ENCODE data around the gene LYZ.

LYZ gene

GRCh38 chr12:69343885-69344612 lies 4.1 kb upstream of the LYZ start:
- peaks cover 4% of the 10 kb centered on the region for H3K36me3 Mint-ChIP-seq (ENCODE audit: insufficient read depth)
- no peaks in the 10 kb centered on the region for H3K4me1 Mint-ChIP-seq (ENCODE audit: low read depth in 2 of 2)
- H3K27ac Mint-ChIP-seq: no peak overlapping the region
- ATAC-seq (replicated peaks): no peak
- no peak for DNase-seq
- no peak overlapping the region for H3K4me3 Mint-ChIP-seq
- peaks cover 0 to 10% of the 10 kb centered on the region in 2 donors for H3K27me3 Mint-ChIP-seq
- H3K9me3 Mint-ChIP-seq: no peaks in the 10 kb centered on the region

DNA sequence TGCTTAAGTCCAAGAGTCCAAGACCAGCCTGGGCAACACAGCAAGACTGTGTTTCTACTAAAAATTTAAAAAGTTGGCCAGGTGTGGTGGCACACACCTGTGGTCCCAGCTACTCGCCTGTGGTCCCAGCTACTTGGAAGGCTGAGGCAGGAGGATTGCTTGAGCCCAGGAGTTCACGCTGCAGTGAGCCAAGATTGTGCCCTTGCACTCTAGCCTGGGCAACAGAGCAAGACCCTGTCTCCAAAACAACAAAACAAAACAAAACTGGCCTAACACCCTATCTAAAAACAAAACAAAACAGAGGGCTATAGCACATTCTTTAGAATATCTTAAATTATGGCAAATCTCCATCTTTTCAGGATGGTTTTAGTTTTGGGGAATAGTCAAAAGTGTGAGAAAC lies 3.1 kb upstream of the LYZ start:
- Mint-ChIP-seq H3K4me3 (no peak overlapping the region), H3K4me1 (ENCODE audit: low read depth in 2 of 2) (no peaks in the 10 kb centered on the region), H3K27ac (no peak overlapping the region), H3K36me3 (ENCODE audit: insufficient read depth) (peaks cover 4% of the 10 kb centered on the region), H3K9me3 (no peaks in the 10 kb centered on the region), H3K27me3 (peaks cover 0 to 10% of the 10 kb centered on the region in 2 donors)
- DNase-seq (no peak), ATAC-seq (replicated peaks) (no peak)

GRCh38 chr12:69345742-69346141 lies 2.4 kb upstream of the LYZ start:
- DNase-seq: no peak
- H3K27ac Mint-ChIP-seq: no peak overlapping the region
- peaks cover 0 to 10% of the 10 kb centered on the region in 2 donors for H3K27me3 Mint-ChIP-seq
- H3K36me3 Mint-ChIP-seq (ENCODE audit: insufficient read depth): peaks cover 4% of the 10 kb centered on the region
- no peaks in the 10 kb centered on the region for H3K9me3 Mint-ChIP-seq
- no peak overlapping the region for H3K4me3 Mint-ChIP-seq
- H3K4me1 Mint-ChIP-seq (ENCODE audit: low read depth in 2 of 2): no peaks in the 10 kb centered on the region
- ATAC-seq (replicated peaks): no peak

- H3K4me1 Mint-ChIP-seq (ENCODE audit: low read depth in 2 of 2): no peaks in the 10 kb centered on the region
- H3K4me3 Mint-ChIP-seq: no peak overlapping the region
- no peak for DNase-seq
- peaks cover 10 to 12% of the 10 kb centered on the region in 2 donors for H3K27me3 Mint-ChIP-seq
- no peak for ATAC-seq (replicated peaks)
- no peaks in the 10 kb centered on the region for H3K36me3 Mint-ChIP-seq (ENCODE audit: insufficient read depth)
- no peak overlapping the region for H3K27ac Mint-ChIP-seq
- H3K9me3 Mint-ChIP-seq: no peaks in the 10 kb centered on the region
Measured at GRCh38 chr12:69350002-69350626, 1.9 kb downstream of the LYZ start.

GRCh38 chr12:69350777-69351176 lies 2.6 kb downstream of the LYZ start:
- Mint-ChIP-seq H3K27ac (no peak overlapping the region), H3K4me3 (no peak overlapping the region), H3K27me3 (peaks cover 12 to 13% of the 10 kb centered on the region in 2 donors), H3K9me3 (no peaks in the 10 kb centered on the region), H3K36me3 (ENCODE audit: insufficient read depth) (no peaks in the 10 kb centered on the region), H3K4me1 (ENCODE audit: low read depth in 2 of 2) (no peaks in the 10 kb centered on the region)
- ATAC-seq (replicated peaks) (no peak), DNase-seq (no peak)

DNA sequence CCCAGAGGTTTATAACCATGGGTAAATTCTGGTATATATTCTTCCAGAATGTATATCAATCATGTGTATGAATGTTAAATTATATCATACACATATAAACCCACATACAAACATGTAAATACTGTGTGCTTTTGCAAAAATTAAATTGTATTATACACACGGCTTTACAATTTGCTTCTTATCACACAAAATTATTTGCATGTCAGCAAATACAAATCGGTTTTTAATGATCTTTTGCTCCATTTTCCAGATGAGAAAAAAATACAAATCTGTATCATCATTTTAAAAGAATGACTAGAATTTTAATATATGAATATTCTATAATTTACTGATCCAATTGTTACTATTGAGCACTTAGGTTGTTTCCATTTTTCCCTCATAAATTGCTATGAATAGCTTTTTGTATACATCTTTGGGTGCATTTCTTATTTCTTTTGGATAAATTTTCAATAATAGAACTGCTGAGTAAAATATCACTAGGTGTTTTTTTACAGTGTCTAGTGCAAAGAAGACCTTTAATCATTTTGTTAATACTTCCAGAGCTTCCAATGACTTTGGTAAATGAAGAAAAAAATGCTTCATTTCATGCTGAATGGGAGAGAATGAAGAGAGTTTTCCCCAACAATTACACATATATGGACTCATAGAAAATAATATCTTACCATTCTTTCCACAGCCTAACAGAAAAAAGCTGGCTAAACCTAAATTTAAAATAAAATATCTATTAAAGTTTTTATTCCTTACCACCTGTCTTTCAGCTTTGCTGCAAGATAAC lies 3.5 kb downstream of the LYZ start:
- no peak for DNase-seq
- no peak overlapping the region for H3K4me3 Mint-ChIP-seq
- H3K9me3 Mint-ChIP-seq: no peaks in the 10 kb centered on the region
- no peak overlapping the region for H3K27ac Mint-ChIP-seq
- H3K4me1 Mint-ChIP-seq (ENCODE audit: low read depth in 2 of 2): no peaks in the 10 kb centered on the region
- no peak for ATAC-seq (replicated peaks)
- H3K36me3 Mint-ChIP-seq (ENCODE audit: insufficient read depth): no peaks in the 10 kb centered on the region
- peaks cover 12 to 13% of the 10 kb centered on the region in 2 donors for H3K27me3 Mint-ChIP-seq

- no peak for DNase-seq
- ATAC-seq (replicated peaks): no peak
- no peak overlapping the region for H3K4me3 Mint-ChIP-seq
- H3K9me3 Mint-ChIP-seq: no peaks in the 10 kb centered on the region
- peaks cover 12 to 13% of the 10 kb centered on the region in 2 donors for H3K27me3 Mint-ChIP-seq
- H3K4me1 Mint-ChIP-seq (ENCODE audit: low read depth in 2 of 2): peaks cover 4% of the 10 kb centered on the region in 2 donors
- H3K27ac Mint-ChIP-seq: no peak overlapping the region
- H3K36me3 Mint-ChIP-seq (ENCODE audit: insufficient read depth): no peaks in the 10 kb centered on the region
Measured at GRCh38 chr12:69352904-69353303, 4.7 kb downstream of the LYZ start.

DNA sequence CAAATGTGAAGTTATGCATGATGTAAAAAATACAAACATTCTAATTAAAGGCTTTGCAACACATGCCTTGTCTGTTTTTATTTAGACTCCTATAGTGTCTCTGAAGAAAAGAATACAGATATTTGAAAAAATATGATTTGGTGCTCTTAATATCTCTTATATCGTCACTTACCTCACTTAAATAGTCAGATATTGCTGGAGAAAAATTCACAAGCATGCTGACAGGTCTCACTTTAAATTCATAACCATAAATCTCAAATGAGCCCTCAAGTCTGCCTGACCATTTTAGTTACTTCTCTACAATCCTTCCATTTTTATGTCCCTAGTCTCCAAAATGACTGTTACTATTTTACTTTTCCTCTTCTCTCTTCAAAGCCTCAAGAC lies 6.0 kb downstream of the LYZ start:
- Mint-ChIP-seq H3K27ac (no peak overlapping the region), H3K9me3 (no peaks in the 10 kb centered on the region), H3K4me1 (ENCODE audit: low read depth in 2 of 2) (peaks cover 7% of the 10 kb centered on the region in 2 donors), H3K27me3 (peaks cover 12 to 13% of the 10 kb centered on the region in 2 donors), H3K36me3 (ENCODE audit: insufficient read depth) (no peaks in the 10 kb centered on the region), H3K4me3 (no peak overlapping the region)
- DNase-seq (no peak), ATAC-seq (replicated peaks) (no peak)

- DNase-seq (no peak), ATAC-seq (replicated peaks) (no peak)
- Mint-ChIP-seq H3K27ac (no peak overlapping the region), H3K4me3 (no peak overlapping the region), H3K27me3 (peaks cover 12 to 13% of the 10 kb centered on the region in 2 donors), H3K4me1 (ENCODE audit: low read depth in 2 of 2) (peaks cover 11 to 12% of the 10 kb centered on the region in 2 donors), H3K9me3 (no peaks in the 10 kb centered on the region), H3K36me3 (ENCODE audit: insufficient read depth) (peaks cover 4% of the 10 kb centered on the region)
Measured at GRCh38 chr12:69354556-69355187, 6.5 kb downstream of the LYZ start.

GRCh38 chr12:69355363-69356028 lies 7.3 kb downstream of the LYZ start:
- H3K4me1 Mint-ChIP-seq (ENCODE audit: low read depth in 2 of 2): peaks cover 11 to 12% of the 10 kb centered on the region in 2 donors
- peaks cover 12% of the 10 kb centered on the region for H3K36me3 Mint-ChIP-seq (ENCODE audit: insufficient read depth)
- DNase-seq (no peak), ATAC-seq (replicated peaks) (no peak)
- peaks cover 12 to 13% of the 10 kb centered on the region in 2 donors for H3K27me3 Mint-ChIP-seq
- no peak overlapping the region for H3K27ac Mint-ChIP-seq
- no peaks in the 10 kb centered on the region for H3K9me3 Mint-ChIP-seq
- no peak overlapping the region for H3K4me3 Mint-ChIP-seq

- peak within 1 kb of the TSS; percentile 90 to 95 for H3K27ac Mint-ChIP-seq
- ATAC-seq (replicated peaks) (peak; percentile 78), DNase-seq (peak; percentile 77 to 79 (median 78))
- peaks cover 12 to 15% of the 10 kb centered on the region in 2 donors for H3K4me1 Mint-ChIP-seq (ENCODE audit: low read depth in 2 of 2)
- H3K36me3 Mint-ChIP-seq (ENCODE audit: insufficient read depth): peaks cover 20% of the 10 kb centered on the region
- H3K9me3 Mint-ChIP-seq: no peaks in the 10 kb centered on the region
- peak within 1 kb of the TSS; percentile 86 to 90 for H3K4me3 Mint-ChIP-seq
- H3K27me3 Mint-ChIP-seq: peaks cover 4 to 6% of the 10 kb centered on the region in 2 donors
Measured at GRCh38 chr12:69359531-69360347, 11.6 kb downstream of the LYZ start, which contains the start of gene YEATS4. Gene YEATS4 (plus strand): TSS chr12:69359743. CDS start chr12:69359973, 230 bp downstream.

DNA sequence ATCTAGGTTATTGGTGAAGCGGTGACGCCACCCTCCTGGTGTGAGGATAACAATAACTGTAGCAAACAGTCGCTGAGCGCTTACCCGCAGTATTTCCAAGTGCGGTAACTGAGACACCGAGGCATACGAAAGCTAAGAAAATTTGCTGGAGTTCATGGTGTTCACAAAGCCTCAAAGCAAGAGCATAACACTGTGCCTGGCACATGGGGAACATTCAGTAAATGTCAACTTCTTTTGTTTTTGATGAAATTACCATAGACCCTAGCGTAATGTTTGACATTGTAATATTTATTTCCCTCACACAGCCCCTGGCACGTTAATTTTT lies 12.1 kb downstream of the LYZ start:
- H3K27ac Mint-ChIP-seq: peak overlapping the region; percentile 90 to 95
- H3K4me3 Mint-ChIP-seq: peak overlapping the region; percentile 86 to 90
- peaks cover 0 to under 1% of the 10 kb centered on the region in 2 donors for H3K27me3 Mint-ChIP-seq
- H3K36me3 Mint-ChIP-seq (ENCODE audit: insufficient read depth): peaks cover 20% of the 10 kb centered on the region
- ATAC-seq (replicated peaks) (no peak), DNase-seq (no peak)
- peaks cover 12 to 15% of the 10 kb centered on the region in 2 donors for H3K4me1 Mint-ChIP-seq (ENCODE audit: low read depth in 2 of 2)
- H3K9me3 Mint-ChIP-seq: no peaks in the 10 kb centered on the region
